Heart left ventricle (tissue), 16 donors: ENCODE results near the gene ASIC4. TPM values are rescaled to one million over a fixed set of nuclear protein-coding genes. Genes with fewer than 3 reads are reported as not detected.

Experiments used
- ATAC-seq, 4 donors: fragments of 200-7000 bp; cut with Tn5 transposase; one replicate each; pipeline ENCODE4 v1.9.1; 2020 to 2022; ENCODE audit warnings: moderate library complexity in 4 of 4, mild to moderate bottlenecking in 3 of 4, moderate number of reproducible peaks in 1 of 4
- DNase-seq, 5 donors: peaks; one replicate each; pipeline ENCODE4 v3.0.0-alpha.2; 2020
- H3K27ac ChIP-seq, 12 donors: fragments of 200-600 bp; sonication (generic) in 4 of 12; one replicate each; pipeline versions ENCODE4 v1.5.0 to v1.8.0; 2016 to 2022; ENCODE audit warnings: mild to moderate bottlenecking in 2 of 12
- H3K27me3 ChIP-seq, 9 donors: fragments of 200-600 bp; sonication (generic) in 2 of 9; one replicate each; pipeline versions ENCODE4 v1.5.1 to v1.8.0; 2016 to 2022; ENCODE audit warnings: mild to moderate bottlenecking in 3 of 9
- H3K36me3 ChIP-seq, 9 donors: fragments of 200-600 bp; sonication (generic) in 2 of 9; one replicate each; pipeline versions ENCODE4 v1.5.0 to v1.8.0; 2018 to 2022; ENCODE audit warnings: mild to moderate bottlenecking in 2 of 9
- H3K4me1 ChIP-seq, 12 donors: fragments of 200-600 bp; sonication (generic) in 4 of 12; one replicate each; pipeline versions ENCODE4 v1.5.0 to v1.8.0; 2016 to 2022; ENCODE audit warnings: mild to moderate bottlenecking in 3 of 12
- H3K4me3 ChIP-seq, 12 donors: fragments of 200-600 bp; sonication (generic) in 4 of 12; one replicate each; pipeline versions ENCODE4 v1.5.0 to v1.8.0; 2017 to 2022; ENCODE audit warnings: mild to moderate bottlenecking in 9 of 12, moderate library complexity in 4 of 12
- H3K9me3 ChIP-seq, 12 donors: fragments of 200-600 bp; sonication (generic) in 4 of 12; one replicate each; pipeline versions ENCODE4 v1.5.0 to v1.8.0; 2016 to 2022; ENCODE audit warnings: mild to moderate bottlenecking in 1 of 12
- CTCF ChIP-seq, 12 donors: fragments of 200-600 bp; sonication (generic) in 4 of 12; IDR thresholded peaks; one replicate each; pipeline versions ENCODE4 v1.5.0 to v1.8.0; 2018 to 2022; ENCODE audit warnings: antibody characterized with exemption in 12 of 12, mild to moderate bottlenecking in 5 of 12
- POLR2A ChIP-seq, 2 donors: fragments of 450-650 bp; IDR thresholded peaks; one replicate each; pipeline ENCODE4 v1.6.1; 2017; ENCODE audit warnings: antibody characterized with exemption in 2 of 2, mild to moderate bottlenecking in 2 of 2, moderate library complexity in 2 of 2
- WGBS, 4 donors: extraction: QIAGEN DNeasy Blood & Tissue Kit in 2 of 4; methylation state at CpG; one replicate each; pipeline versions ENCODE4 v1.1.5 to v1.1.7; 2013 to 2018; 5-methylcytosine and 5-hydroxymethylcytosine counted together
- intact Hi-C, 10 donors: fragments of 100-400 bp; cut with DNase I; formaldehyde crosslinking; loops; one replicate each; pipeline versions ENCODE4 v1.11.1 to v1.14.2; 2022
- polyA plus RNA-seq, 2 donors: library from polyadenylated mRNA; stranded (reverse); fragments of 200-250 nt; gene quantifications; one replicate each; pipeline ENCODE4 v1.2.3, GENCODE V29; 2013
- total RNA-seq, 9 donors: library from RNA; depleted of rRNA in 2 of 9; stranded (reverse); fragments of >200 nt in 2 of 9; fragmentation: NEBNext Ultra II Directional in 3 of 9; extraction: Animal tissue kit (Norgen Biotek cat#: 25700) in 3 of 9; gene quantifications; one replicate each; pipeline versions ENCODE4 v1.1.0 to v1.2.4, GENCODE V29; 2016 to 2023
- donor health status: ischemic (EF 13 %, LVEDD 7.1; RV severe dilation, severe dysfunction).
- donor health status: healthy with polysubstance abuse.
- donor health status: DM: no; HTN: yes; CAD: no.
- donor health status: DM: no; HTN: no; CAD: no.
- donor health status: ischemic (EF 25% LVEDD 6.9; RV normal size, moderate dysfunction).
- donor health status: ischemic (EF 25% LVEDD 5.7; RV mildly dilated, moderate dysfunction).
- donor health status: healthy.
- donor health status: DM: yes; HTN: yes; CAD: no.
- donor health status: ischemic (EF 35%, LVEDD 5.7; RV mildly dilated, moderate dysfunction).
- donor health status: nonischemic (EF 11% LVEDD 7.7; RV severe dilation, severe dysfunction).
- donor health status: DM: yes; HTN: yes; CAD: no.
- donor health status: PGD.
- donor health status: ischemic (EF 29% LVEDD 5.4; RV normal size, mild dysfunction).
- donor health status: nonischemic (EF 23%, LVEDD 6.1; RV moderate dilation, normal function).

The ASIC4 gene
- total and polyA plus RNA-seq, 11 donors: 0.03 to 0.10 (median 0.08) TPM; not detected in 8

DNA sequence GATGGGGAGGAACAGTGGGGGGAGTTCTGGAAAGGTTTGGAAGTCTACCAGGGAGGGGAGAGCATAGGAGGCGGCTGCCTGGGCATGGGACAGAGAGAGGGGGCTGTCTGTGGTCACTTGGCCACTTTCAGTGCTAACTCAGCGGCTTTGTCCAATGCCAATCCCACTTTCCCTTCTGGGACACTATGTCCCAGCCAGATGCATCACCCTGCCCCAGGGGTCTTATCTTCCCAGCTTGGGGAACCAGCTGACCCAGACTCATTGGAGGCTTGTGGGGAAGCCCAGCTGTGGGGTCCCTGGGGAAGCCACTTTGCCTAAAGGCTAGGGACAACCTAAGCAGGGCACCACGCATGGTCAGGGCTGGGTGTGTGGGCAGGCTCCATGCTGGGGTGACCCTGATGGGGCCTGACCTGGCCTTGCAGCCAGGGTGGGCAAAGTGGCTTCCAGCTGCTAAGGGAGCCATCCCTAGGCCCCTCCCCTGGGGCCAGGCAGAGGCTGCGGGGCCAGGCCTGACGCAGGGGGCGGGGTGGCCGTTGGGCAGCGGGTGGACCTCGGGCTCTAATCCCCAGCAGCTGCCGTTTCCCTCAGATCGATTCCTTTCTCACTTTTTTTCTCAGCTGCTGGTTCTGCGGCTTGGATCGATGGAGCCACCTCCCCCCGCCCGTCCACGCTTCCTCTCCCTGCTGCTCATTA is 1.6 kb upstream of the ASIC4 start:
- intact Hi-C loops: no loop called here
- no peaks in the 10 kb centered on the region for H3K36me3 ChIP-seq
- no peak overlapping the region for H3K27ac ChIP-seq
- WGBS, 4 donors: 37 to 61% (median 42%) methylated on average over 16 of the region's 16 CpGs
- TF ChIP-seq POLR2A (IDR thresholded peaks at IDR 0.05): no peak
- no peak for TF ChIP-seq CTCF (IDR thresholded peaks at IDR 0.05)
- no peak overlapping the region for H3K4me3 ChIP-seq
- no peak for ATAC-seq
- peaks cover 0 to 52% (median 23%) of the 10 kb centered on the region in 12 donors for H3K4me1 ChIP-seq
- DNase-seq: no peak
- H3K27me3 ChIP-seq: peaks cover 0 to 62% (median 36%) of the 10 kb centered on the region in 9 donors
- H3K9me3 ChIP-seq: no peaks in the 10 kb centered on the region

DNA sequence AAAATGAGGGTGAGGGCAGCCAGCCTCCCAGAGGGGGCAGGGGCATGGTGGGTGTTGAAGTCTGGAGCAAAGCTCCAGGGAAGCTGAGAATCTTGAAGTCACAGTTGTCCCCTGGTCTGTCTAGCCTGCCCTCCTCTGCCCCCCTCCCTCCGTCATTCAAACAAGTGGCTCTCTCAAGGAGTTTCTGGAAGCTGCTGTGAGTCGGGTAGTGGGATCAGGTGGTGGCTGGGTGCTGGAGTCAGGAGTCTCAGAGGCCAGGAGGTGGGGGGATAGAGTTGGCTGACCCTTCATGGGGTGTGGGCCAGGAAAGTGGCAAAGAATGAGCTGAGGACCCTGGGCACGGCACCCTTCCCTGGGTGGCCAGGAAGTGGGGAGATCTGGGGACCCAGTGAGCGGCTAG is 495 bp upstream of the ASIC4 start:
- no peak overlapping the region for H3K4me3 ChIP-seq
- peaks cover 0 to 66% (median 36%) of the 10 kb centered on the region in 9 donors for H3K27me3 ChIP-seq
- intact Hi-C loops: no loop called here
- H3K27ac ChIP-seq: no peak overlapping the region
- WGBS, 4 donors: 14 to 32% (median 25%) methylated on average over 3 to 4 of the region's 4 CpGs
- no peaks in the 10 kb centered on the region for H3K36me3 ChIP-seq
- DNase-seq (no peak), ATAC-seq (no peak)
- TF ChIP-seq POLR2A (IDR thresholded peaks at IDR 0.05): no peak
- no peak for TF ChIP-seq CTCF (IDR thresholded peaks at IDR 0.05)
- no peaks in the 10 kb centered on the region for H3K9me3 ChIP-seq
- H3K4me1 ChIP-seq: peaks cover 0 to 41% (median 21%) of the 10 kb centered on the region in 12 donors

DNA sequence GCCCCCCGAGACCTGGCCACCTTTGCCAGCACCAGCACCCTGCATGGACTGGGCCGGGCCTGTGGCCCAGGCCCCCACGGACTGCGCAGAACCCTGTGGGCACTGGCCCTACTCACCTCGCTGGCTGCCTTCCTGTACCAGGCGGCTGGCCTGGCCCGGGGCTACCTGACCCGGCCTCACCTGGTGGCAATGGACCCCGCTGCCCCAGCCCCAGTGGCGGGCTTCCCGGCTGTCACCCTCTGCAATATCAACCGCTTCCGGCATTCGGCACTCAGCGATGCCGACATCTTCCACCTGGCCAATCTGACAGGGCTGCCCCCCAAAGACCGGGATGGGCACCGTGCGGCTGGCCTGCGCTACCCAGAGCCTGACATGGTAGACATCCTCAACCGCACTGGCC is 554 bp downstream of the ASIC4 start:
- TF ChIP-seq POLR2A (IDR thresholded peaks at IDR 0.05): no peak
- no peak for TF ChIP-seq CTCF (IDR thresholded peaks at IDR 0.05)
- Histone ChIP-seq H3K4me1 (peaks cover 0 to 30% (median 11%) of the 10 kb centered on the region in 12 donors), H3K9me3 (no peaks in the 10 kb centered on the region), H3K4me3 (no peak overlapping the region), H3K27ac (no peak overlapping the region), H3K36me3 (no peaks in the 10 kb centered on the region), H3K27me3 (peaks cover 0 to 64% (median 36%) of the 10 kb centered on the region in 9 donors)
- no peak for ATAC-seq
- whole genome bisulfite sequencing, 4 donors: 73 to 88% (median 79%) methylated on average over 15 to 21 of the region's 21 CpGs
- no peak for DNase-seq
- intact Hi-C loops: no loop called here

- Histone ChIP-seq H3K36me3 (no peaks in the 10 kb centered on the region), H3K4me1 (peaks cover 0 to 32% (median 9%) of the 10 kb centered on the region in 12 donors), H3K27me3 (peaks cover 0 to 59% (median 36%) of the 10 kb centered on the region in 9 donors), H3K4me3 (no peak overlapping the region), H3K27ac (no peak overlapping the region), H3K9me3 (no peaks in the 10 kb centered on the region)
- TF ChIP-seq CTCF (IDR thresholded peaks at IDR 0.05): no peak
- no peak for TF ChIP-seq POLR2A (IDR thresholded peaks at IDR 0.05)
- ATAC-seq (no peak), DNase-seq (no peak)
- WGBS, 4 donors: 71 to 80% (median 75%) methylated on average over 14 to 17 of the region's 17 CpGs
- intact Hi-C loops: no loop called here
Observed at GRCh38 chr2:219515874-219516629, 1.8 kb downstream of the ASIC4 start.
